Vagina (tissue), 2 donors: ENCODE data around the gene NPLOC4. TPM values are rescaled to one million over a fixed set of nuclear protein-coding genes. Genes with fewer than 3 reads are reported as not detected.
"Not testable (repeated sequence)": the region's sequence is repeated elsewhere in the genome, so short reads cannot be mapped to it uniquely, and the experiment has no call there.

ENCODE experiments used
- DNase-seq, 2 donors: peaks; one replicate each; pipeline ENCODE4 v3.0.0-alpha.2; 2017; ENCODE audit errors: extremely low spot score in 2 of 2
- H3K27ac ChIP-seq: fragments of 200-600 bp; sonication (generic); one replicate; pipeline ENCODE4 v1.5.1; 2019
- H3K27me3 ChIP-seq: fragments of 200-600 bp; sonication (generic); one replicate; pipeline ENCODE4 v1.5.1; 2019
- H3K36me3 ChIP-seq, 2 donors: fragments of 200-600 bp; sonication (generic); one replicate each; pipeline ENCODE4 v1.5.1; 2017 to 2019
- H3K4me1 ChIP-seq: fragments of 200-600 bp; sonication (generic); one replicate; pipeline ENCODE4 v1.5.1; 2019
- H3K4me3 ChIP-seq, 2 donors: fragments of 200-600 bp; sonication (generic); 1 replicate in 1 of 2; 2 replicates in 1 of 2; pipeline ENCODE4 v1.5.1; 2016 to 2019
- H3K9me3 ChIP-seq: fragments of 200-600 bp; sonication (generic); one replicate; pipeline ENCODE4 v1.5.1; 2019
- POLR2A ChIP-seq, 2 donors: fragments of 450-650 bp; IDR thresholded peaks; one replicate each; pipeline ENCODE4 v1.6.1; 2017; ENCODE audit warnings: antibody characterized with exemption in 2 of 2, mild to moderate bottlenecking in 2 of 2, moderate library complexity in 2 of 2
- POLR2AphosphoS5 ChIP-seq, 2 donors: sonication (generic); formaldehyde crosslinking; IDR thresholded peaks; one replicate each; pipeline ENCODE4 v1.9.0; 2017; ENCODE audit warnings: antibody characterized with exemption in 2 of 2, mild to moderate bottlenecking in 2 of 2, low read depth in 1 of 2; ENCODE audit not compliant: insufficient read depth in 1 of 2
- intact Hi-C: fragments of 100-400 bp; cut with DNase I; formaldehyde crosslinking; loops from one replicate; pipeline ENCODE4 v1.15.1; 2023
- total RNA-seq: library from RNA; depleted of rRNA; stranded (reverse); fragments of >200 nt; gene quantifications from one replicate; pipeline ENCODE4 v1.2.3, GENCODE V29; 2016
- TF ChIP-seq, protein P1 (sequence below), 3 experiments: fragments of 450-650 bp in 2 of 3; fragments of 200-600 bp in 1 of 3; sonication (generic) in 1 of 3; IDR thresholded peaks; one replicate each; pipeline ENCODE4 v1.5.1; 2017 to 2019; ENCODE audit warnings: antibody characterized with exemption in 3 of 3, mild to moderate bottlenecking in 2 of 3, moderate library complexity in 2 of 3

Gene NPLOC4
- total RNA-seq, 1 donor from 2014 or later = 68.3 TPM

DNA sequence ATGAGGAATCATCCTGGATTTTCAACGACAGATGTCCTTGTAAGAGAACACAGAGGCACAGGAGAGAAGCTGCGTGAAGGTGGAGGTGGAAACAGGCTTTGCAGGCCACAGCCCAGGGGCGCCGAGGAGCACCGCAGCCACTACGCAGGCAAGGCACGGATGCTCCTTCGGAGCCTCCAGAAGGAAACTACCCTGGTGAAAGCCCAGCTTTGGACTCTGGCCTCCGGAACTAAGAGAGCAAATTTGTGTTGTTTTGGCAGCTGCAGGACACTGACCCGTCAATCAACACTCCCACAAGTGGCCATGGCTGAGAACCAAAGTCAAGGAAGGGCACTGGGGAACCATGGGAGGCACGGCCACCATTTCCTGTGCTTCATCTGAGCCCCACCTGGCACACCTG is 43.2 kb upstream of the NPLOC4 start:
- intact Hi-C loops = no loop called here

DNA sequence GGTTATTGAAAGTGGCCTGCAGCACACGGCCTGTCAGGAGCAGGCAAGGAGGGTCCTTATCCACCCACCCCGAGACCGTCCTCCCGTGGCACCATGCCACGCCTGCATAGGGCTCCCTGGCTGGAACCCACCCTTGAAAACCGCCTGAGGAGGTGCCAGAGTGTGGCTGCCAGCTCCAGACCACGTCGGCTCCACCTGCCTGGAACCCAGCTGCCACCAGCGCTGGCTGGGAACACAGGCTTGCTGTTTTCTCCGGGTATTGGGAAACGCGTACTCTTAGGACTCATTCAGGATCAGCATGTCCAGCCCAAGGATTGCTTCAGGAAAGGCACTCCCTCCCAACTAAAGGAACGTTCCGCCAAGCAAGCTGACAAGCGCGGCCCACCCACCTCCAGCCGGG is 40.0 kb upstream of the NPLOC4 start:
- peaks cover 0 to 21% of the 10 kb centered on the region in 2 donors for H3K36me3 ChIP-seq
- H3K9me3 ChIP-seq = no peaks in the 10 kb centered on the region
- TF ChIP-seq, protein P1, sequence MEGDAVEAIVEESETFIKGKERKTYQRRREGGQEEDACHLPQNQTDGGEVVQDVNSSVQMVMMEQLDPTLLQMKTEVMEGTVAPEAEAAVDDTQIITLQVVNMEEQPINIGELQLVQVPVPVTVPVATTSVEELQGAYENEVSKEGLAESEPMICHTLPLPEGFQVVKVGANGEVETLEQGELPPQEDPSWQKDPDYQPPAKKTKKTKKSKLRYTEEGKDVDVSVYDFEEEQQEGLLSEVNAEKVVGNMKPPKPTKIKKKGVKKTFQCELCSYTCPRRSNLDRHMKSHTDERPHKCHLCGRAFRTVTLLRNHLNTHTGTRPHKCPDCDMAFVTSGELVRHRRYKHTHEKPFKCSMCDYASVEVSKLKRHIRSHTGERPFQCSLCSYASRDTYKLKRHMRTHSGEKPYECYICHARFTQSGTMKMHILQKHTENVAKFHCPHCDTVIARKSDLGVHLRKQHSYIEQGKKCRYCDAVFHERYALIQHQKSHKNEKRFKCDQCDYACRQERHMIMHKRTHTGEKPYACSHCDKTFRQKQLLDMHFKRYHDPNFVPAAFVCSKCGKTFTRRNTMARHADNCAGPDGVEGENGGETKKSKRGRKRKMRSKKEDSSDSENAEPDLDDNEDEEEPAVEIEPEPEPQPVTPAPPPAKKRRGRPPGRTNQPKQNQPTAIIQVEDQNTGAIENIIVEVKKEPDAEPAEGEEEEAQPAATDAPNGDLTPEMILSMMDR (IDR thresholded peaks at IDR 0.05) = no peak
- TF ChIP-seq POLR2A (IDR thresholded peaks at IDR 0.05) (no peak), POLR2AphosphoS5 (IDR thresholded peaks at IDR 0.05; ENCODE audit: insufficient read depth in 1 of 2, low read depth in 1 of 2) (no peak)
- intact Hi-C loops = no loop called here
- no peaks in the 10 kb centered on the region for H3K27me3 ChIP-seq
- H3K4me1 ChIP-seq = peaks cover 5% of the 10 kb centered on the region
- no peak overlapping the region for H3K4me3 ChIP-seq
- no peak overlapping the region for H3K27ac ChIP-seq
- DNase-seq = no peak

More for the DNA sequence above, 43.2 kb upstream of the NPLOC4 start:
- TF ChIP-seq POLR2A (IDR thresholded peaks at IDR 0.05) (no peak), POLR2AphosphoS5 (IDR thresholded peaks at IDR 0.05; ENCODE audit: insufficient read depth in 1 of 2, low read depth in 1 of 2) (no peak)
- TF ChIP-seq, protein P1 (IDR thresholded peaks at IDR 0.05) = no peak
- Histone ChIP-seq H3K27ac (no peak overlapping the region), H3K36me3 (peaks cover 0 to 7% of the 10 kb centered on the region in 2 donors), H3K4me3 (no peak overlapping the region), H3K4me1 (peaks cover 27% of the 10 kb centered on the region), H3K27me3 (no peaks in the 10 kb centered on the region), H3K9me3 (no peaks in the 10 kb centered on the region)
- no peak for DNase-seq

DNA sequence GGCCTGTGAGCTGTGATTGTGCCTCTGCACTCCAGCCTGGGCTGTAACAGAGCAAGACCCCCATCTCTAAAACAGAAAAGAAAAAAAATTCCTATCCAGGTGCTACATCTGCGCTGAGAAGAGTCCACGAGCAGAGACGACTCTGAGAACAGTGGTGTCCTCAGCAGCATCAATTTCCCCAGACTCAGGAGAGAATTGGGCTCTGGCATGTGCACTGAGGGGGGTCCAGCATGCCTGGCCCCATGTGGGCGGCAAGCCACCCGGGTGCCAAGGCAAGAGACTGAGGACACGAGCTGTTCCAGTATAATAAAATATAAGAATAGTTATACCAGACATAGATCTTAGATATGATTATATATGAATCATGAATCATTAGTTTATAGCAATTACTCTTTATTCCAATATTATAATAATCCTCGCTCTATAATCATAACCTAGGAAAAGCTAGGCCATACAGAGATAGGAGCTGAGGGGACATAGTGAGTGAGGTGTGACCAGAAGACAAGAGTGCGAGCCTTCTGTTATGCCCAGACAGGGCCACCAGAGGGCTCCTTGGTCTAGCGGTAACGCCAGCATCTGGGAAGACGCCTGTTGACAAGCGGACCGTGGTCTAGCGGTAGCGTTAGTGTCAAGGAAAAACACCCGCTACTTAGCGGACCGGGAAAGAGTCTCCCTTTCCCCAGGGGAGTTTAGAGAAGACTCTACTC is 38.8 kb upstream of the NPLOC4 start:
- H3K9me3 ChIP-seq, intact Hi-C loops, DNase-seq, H3K4me1 ChIP-seq, H3K4me3 ChIP-seq, H3K27me3 ChIP-seq, H3K27ac ChIP-seq: not testable (repeated sequence)
- TF ChIP-seq, protein P1 (IDR thresholded peaks at IDR 0.05) = peak in 2 of 3 experiments; percentile 8 to 45
- peaks cover 0 to 27% of the 10 kb centered on the region in 2 donors for H3K36me3 ChIP-seq

DNA sequence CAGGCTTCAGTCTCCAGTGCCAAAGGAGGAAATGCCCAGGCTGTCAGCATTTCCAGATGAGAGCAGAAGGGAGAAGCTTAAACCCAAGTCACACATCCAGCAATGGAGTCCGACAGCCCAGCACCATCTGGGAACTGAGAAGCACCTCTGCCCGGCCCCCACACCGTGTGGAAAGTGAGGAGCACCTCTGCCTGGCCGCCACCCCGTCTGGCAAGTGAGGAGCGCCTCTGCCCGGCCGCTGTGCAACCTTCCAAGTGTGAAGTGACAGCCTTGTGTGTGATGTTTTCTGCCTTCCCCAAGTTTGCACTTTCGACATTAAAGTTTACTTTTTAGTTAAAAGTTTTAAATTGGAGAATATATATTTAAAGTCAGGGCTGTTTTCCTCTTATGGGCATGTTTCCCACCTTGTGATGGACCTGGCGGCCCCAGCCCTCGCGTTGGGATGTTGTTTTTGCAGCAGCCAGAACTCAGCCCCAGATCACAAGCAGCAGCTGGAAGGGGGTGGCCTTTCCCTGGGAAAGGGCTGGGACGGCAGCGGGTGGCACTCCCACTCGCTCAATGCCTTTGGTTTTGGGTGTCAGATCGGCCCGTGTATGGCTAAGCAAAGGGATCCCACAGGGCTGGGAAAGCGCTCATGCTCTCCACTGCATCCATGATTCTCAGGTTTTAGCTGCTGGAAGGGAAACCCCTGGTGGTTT is 36.8 kb upstream of the NPLOC4 start:
- H3K27me3 ChIP-seq = no peaks in the 10 kb centered on the region
- H3K9me3 ChIP-seq = no peaks in the 10 kb centered on the region
- peaks cover 0 to 44% of the 10 kb centered on the region in 2 donors for H3K36me3 ChIP-seq
- no peak overlapping the region for H3K27ac ChIP-seq
- DNase-seq = no peak
- no peak for TF ChIP-seq POLR2AphosphoS5 (IDR thresholded peaks at IDR 0.05; ENCODE audit: insufficient read depth in 1 of 2, low read depth in 1 of 2)
- no peak overlapping the region for H3K4me3 ChIP-seq
- intact Hi-C loops = no loop called here
- H3K4me1 ChIP-seq = no peaks in the 10 kb centered on the region

DNA sequence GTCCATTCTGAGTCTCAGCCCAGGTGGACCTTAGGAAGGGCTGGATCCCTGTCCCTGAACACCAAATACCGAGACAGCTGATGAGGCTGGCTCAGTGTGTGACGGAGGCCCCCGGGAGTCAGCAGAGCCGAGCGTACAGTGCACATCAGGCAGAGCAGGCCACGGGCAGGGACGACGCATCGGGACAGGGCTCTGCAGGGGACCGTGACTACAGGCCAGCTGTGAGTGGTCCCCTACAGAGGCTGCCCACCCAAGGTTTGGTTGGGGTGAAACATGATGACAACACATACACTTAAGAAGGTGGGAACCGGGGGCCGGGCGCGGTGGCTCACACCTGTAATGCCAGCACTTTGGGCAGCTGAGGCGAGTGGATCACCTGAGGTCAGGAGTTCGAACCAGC is 36.0 kb upstream of the NPLOC4 start:
- peaks cover 0 to 44% of the 10 kb centered on the region in 2 donors for H3K36me3 ChIP-seq
- no peaks in the 10 kb centered on the region for H3K27me3 ChIP-seq
- intact Hi-C loops = no loop called here
- no peak for TF ChIP-seq POLR2A (IDR thresholded peaks at IDR 0.05)
- TF ChIP-seq, protein P1 (IDR thresholded peaks at IDR 0.05) = no peak
- no peak for TF ChIP-seq POLR2AphosphoS5 (IDR thresholded peaks at IDR 0.05; ENCODE audit: insufficient read depth in 1 of 2, low read depth in 1 of 2)
- DNase-seq = no peak
- H3K9me3 ChIP-seq = no peaks in the 10 kb centered on the region
- H3K27ac ChIP-seq = no peak overlapping the region
- H3K4me3 ChIP-seq = no peak overlapping the region
- peaks cover 4% of the 10 kb centered on the region for H3K4me1 ChIP-seq
